ENCODE results near the gene STIP1. TPM values are rescaled to one million over a fixed set of nuclear protein-coding genes. Genes with fewer than 3 reads are reported as not detected.

The STIP1 gene
- total and polyA plus RNA-seq, 9 of the 15 experiments (the other 6 are each of a cell fraction or from before 2014, with no cell fraction given), result 58.1 to 465 (median 346) TPM

GRCh38 chr11:64165842-64166635 is 19.9 kb upstream of the STIP1 start, which contains the start of gene MACROD1 (continued):
- TF ChIP-seq MGA (IDR thresholded peaks at IDR 0.05), result peak; percentile 66
- 0 out of 2 replicates have a peak, but pooled peaks have one; percentile 55 for TF ChIP-seq ZBTB33 (CRISPR knock-in tag; IDR thresholded peaks at IDR 0.05)
- no peak for TF ChIP-seq RBM22 (IDR thresholded peaks at IDR 0.05; ENCODE audit: low read depth, low read length, poor library complexity, severe bottlenecking)
- no peak for TF ChIP-seq RBM15 (IDR thresholded peaks at IDR 0.05; ENCODE audit: insufficient read depth, low read length)
- TF ChIP-seq MTF1 (CRISPR knock-in tag; IDR thresholded peaks at IDR 0.05; ENCODE audit: borderline replicate concordance), result no peak
- no peak for TF ChIP-seq ZNF212 (CRISPR knock-in tag; IDR thresholded peaks at IDR 0.05)
- TF ChIP-seq NR4A1 (CRISPR knock-in tag; IDR thresholded peaks at IDR 0.05), result no peak
- 0 out of 2 replicates have a peak, but pooled peaks have one; percentile 18 for TF ChIP-seq NR4A1 (tag; IDR thresholded peaks at IDR 0.05)
- peak; percentile 96 for TF ChIP-seq MAX (CRISPR knock-in tag; IDR thresholded peaks at IDR 0.05)
- peak; percentile 60 for TF ChIP-seq MXI1 (IDR thresholded peaks at IDR 0.05; ENCODE audit: low read depth, low read length)
- peak; percentile 44; the same call in 1 of the 2 replicates for TF ChIP-seq FOSL1 (tag; conservative IDR thresholded peaks at IDR 0.05)
- no peak for TF ChIP-seq BRD4 (IDR thresholded peaks at IDR 0.05)
